Measurements from ENCODE around the gene RHOC.

The RHOC gene

DNA sequence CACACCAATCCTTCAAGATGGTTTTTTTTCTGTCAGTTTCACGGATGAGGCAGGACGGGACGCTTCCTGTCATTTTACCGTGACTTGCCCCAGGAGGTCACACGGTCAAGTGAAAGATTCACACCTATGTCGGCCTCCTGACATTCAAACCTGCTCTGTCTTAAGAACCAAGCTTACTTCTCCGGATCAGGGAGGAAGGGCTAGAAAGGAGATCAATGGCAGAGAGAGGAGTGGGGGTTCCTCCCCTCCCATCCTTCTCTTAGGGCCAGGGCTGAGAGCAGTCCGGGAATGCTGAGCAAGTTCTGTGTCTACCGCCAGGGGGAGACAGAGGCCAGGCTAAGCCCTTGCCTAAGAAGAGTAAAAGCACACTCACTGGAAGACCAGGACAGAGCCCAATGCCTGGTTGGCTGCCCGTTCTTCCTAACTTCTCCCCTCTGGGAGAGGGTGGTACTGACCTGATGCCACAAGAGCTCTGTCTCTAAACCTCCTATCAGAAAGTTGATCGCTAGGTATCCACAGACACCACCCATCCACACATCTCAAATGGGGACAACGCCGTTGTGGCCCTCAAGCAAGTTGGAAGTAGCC is 9.3 kb upstream of the RHOC start:
- no peak for DNase-seq

DNA sequence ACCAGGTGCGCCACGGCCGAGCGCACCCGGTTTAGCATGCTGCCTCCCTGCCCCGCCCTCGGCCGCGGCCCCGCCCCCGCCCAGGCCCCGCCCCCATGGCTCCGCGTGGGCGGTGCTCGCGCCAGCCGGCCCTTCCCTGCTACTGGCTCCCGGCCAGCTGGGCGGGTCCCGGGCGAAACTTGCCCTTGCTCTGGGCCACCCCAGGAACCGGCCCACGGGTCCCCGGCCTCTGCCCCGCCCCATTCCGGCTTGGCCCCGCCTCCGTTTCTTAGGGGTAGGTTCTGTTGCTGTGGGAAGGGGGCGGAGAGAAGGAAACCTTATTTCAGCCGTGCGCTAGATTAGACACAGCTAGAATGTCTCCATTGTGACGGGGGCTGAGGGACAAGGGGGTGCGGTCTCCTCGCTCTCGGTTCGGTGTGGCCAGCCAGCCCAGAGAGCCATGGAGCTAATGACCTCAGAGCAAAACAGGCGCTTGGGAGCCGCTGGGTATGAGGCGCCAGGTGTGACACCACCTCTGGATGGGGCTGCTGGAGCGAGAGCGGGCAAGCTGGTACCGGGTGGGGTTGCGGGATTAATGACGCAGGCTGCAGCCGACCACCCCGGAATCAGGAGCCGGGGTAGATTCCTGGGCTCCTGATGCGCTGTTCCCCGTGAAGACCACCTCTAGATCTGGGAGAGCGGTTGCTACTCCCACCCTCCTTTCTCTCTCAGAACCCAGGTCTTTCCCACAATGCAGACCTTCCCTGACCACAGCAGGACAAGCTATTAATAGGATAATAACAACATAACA is 8.5 kb upstream of the RHOC start, which contains the start of gene PPM1J:
Gene PPM1J (minus strand): TSS at position 69 of the 790 bp plus-strand sequence. CDS start 31 bp downstream, at position 38.
- peak; percentile 74 for DNase-seq

- DNase-seq: no peak
Measured at GRCh38 chr1:112714313-112715263, 7.7 kb upstream of the RHOC start.

- DNase-seq: peak; percentile 24
Measured at GRCh38 chr1:112713466-112714312, 6.8 kb upstream of the RHOC start.

DNA sequence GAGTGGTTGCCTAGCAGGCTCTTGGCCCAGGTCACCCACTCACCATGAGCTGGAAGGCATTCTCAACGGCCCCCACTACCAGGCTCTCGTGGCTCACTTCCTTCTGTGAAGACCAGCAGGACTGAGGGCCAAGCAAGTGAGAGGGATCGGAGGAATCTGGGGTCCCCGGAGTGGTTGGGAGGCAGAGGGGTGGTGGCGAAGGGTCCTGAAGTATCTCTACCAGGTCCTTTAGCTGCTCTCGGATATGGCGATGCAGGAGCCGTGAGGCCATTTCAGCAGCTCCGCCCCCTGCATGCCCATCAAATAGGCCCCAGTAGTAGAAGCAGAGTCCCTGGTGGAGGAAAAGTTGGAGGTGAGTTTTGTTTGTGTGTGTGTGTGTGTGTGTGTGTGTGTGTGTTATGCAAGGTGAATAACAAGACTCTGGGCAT is 5.8 kb upstream of the RHOC start:
- no peak for DNase-seq

- no peak for DNase-seq
Measured at GRCh38 chr1:112712191-112712590, 5.3 kb upstream of the RHOC start.

GRCh38 chr1:112711670-112712069 is 4.7 kb upstream of the RHOC start:
- DNase-seq: no peak

- DNase-seq: no peak
Measured at GRCh38 chr1:112711041-112711440, 4.1 kb upstream of the RHOC start.

DNA sequence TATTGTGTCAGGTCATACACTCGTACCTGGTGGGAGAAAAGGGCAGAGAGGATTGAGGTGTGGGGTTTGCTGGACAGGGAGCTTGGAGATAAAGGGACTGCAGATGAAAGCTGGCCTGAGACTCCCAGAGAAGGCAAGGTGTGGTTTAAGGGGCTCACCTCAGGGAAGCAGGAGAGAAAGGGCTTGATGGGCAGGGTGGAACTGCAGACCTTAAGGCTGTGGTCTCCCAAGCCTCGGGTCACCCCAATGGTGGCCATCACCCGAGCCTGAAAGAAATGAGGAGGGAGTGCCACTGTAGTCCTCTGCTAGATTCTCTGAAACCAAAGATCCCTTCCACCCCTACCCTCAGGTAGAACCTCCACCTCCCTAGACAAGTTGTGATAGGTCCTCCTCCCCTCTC is 3.7 kb upstream of the RHOC start:
- DNase-seq: no peak

DNA sequence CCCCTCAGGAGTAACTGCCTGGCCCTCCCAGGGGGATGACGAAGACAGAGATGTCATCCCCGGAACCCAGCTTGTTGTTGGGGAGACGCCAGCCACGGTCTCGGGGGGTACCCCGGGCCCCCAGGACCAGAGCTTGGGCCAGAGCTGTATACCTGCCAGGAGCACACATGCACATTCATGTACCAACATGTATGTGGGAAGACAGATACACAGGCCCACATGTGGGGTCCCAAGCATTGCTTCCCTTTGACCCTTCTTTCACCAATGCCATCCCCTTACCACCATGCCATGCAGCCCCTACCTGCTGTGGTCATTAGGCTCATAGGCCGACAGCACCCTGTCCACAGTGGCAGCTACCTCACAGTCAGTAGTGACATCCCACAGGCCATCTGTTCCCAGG is 3.2 kb upstream of the RHOC start:
- no peak for DNase-seq

GRCh38 chr1:112708489-112708888 is 1.6 kb upstream of the RHOC start:
- DNase-seq: no peak

DNA sequence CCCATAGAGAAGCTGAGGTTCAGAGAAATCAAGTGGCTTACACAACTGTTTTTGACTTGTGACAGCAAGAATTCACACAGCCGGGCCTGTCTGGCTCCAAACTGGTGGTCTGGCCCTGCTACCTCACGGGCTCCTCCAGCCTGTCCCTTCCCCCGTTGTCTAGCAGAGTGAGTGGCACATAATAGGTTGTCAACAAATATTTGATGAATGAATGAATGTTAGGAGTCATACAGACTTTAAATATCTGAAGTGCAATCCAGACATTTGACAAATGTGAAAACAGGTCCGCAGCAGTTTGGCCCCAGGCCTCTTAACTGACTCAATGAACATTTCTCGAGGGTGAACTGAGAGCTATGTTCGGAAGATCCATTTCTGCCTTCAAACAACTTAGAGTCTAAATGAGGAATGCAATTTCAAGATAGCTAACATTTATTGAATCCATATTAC is 1.1 kb upstream of the RHOC start:
- DNase-seq: no peak

DNA sequence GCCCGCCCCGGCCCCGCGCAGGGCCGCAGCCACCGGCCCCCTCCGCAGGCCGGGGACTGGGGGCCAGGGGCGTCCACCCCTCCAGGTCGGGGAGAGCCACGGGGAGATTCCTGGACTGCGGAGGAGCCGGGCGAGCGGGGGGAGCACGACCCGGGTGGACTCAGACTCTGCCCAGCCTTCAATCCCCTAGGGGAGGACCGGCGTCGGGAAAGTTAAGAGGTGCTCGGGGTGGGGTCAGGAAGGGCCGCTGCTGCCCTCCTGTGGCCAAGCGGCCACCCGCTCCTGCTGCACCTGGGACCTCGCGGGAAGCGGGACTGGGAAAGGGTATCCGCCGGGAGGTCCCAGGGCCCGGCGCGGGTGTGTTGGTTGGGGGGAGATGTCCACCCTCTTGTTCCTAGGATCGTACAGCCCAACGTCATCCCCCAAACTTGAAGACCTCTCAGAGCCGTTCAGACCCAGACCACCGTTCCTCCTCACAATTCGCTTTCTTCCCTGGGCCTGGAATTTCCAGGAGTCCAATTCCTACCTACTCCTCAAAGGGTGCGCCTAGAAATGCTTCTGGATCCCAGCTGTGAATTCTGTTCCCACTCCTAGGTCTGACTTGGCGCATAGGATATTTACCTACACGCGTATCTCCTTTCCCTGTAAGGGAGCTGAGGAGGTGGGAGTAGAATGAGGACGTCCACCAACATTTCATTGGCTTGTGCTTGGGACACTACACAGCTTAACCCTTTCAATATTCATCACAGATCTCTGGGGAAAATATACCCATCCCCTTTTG is 484 bp upstream of the RHOC start:
- no peak for DNase-seq

- DNase-seq: no peak
Measured at GRCh38 chr1:112704934-112705627, 1.8 kb downstream of the RHOC start.

- DNase-seq: no peak
Measured at GRCh38 chr1:112704391-112704933, 2.5 kb downstream of the RHOC start.

DNA sequence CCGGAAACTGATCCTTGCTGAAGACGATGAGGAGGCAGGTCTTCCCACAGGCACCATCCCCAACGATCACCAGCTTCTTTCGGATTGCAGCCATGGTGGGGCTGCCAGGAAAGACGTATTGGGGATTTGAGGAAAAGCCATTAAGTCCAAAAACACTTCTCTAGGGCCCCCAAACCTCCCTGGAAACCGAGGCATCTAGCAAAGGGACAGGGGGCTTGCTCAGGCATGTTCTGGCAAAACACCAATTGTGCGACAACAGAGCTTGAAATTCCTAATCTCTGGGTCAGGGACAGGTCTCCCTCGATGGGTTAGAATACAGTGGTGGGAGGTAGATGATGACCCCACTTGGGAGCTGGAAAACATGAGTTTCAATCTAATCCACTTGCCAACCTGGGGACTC is 3.2 kb downstream of the RHOC start:
- no peak for DNase-seq

- DNase-seq: no peak
Measured at GRCh38 chr1:112702420-112703261, 4.3 kb downstream of the RHOC start.

- DNase-seq: no peak
Measured at GRCh38 chr1:112702067-112702395, 4.9 kb downstream of the RHOC start.

- no peak for DNase-seq
Measured at GRCh38 chr1:112701227-112702066, 5.5 kb downstream of the RHOC start.

All from SIG-M5 (cell line).